Stimulated activated naive CD8-positive, alpha-beta T cell treated with anti-CD3 and anti-CD28 coated beads, Interleukin-15, amount 100 ng/mL, for 72 hours (primary cell): Measurements from ENCODE around the gene FAM8A1.

Source experiments
- ATAC-seq: fragments of 150-1000 bp; cut with Tn5 transposase; 2 replicates; pipeline ENCODE4 v1.10.0; 2021; ENCODE audit warnings: mild to moderate bottlenecking, moderate library complexity
- DNase-seq, 2 donors: peaks; one replicate each; pipeline ENCODE4 v3.0.0; 2021 to 2022
- H3K27ac Mint-ChIP-seq, 2 donors: one replicate each; pipeline ENCODE4 v1.8.0; 2022; ENCODE audit warnings: mild to moderate bottlenecking in 2 of 2, mixed read lengths in 2 of 2, moderate library complexity in 2 of 2
- H3K27me3 Mint-ChIP-seq: one replicate; pipeline ENCODE4 v1.8.0; 2022; ENCODE audit warnings: mixed read lengths
- H3K4me1 Mint-ChIP-seq: one replicate; pipeline ENCODE4 v1.8.0; 2022; ENCODE audit warnings: mild to moderate bottlenecking, mixed read lengths
- H3K4me3 Mint-ChIP-seq, 2 donors: one replicate each; pipeline ENCODE4 v1.8.0; 2022; ENCODE audit warnings: mild to moderate bottlenecking in 2 of 2, mixed read lengths in 2 of 2, moderate library complexity in 1 of 2
- H3K9me3 Mint-ChIP-seq, 2 donors: one replicate each; pipeline ENCODE4 v1.8.0; 2022; ENCODE audit warnings: mixed read lengths in 2 of 2

Gene FAM8A1

GRCh38 chr6:17588011-17588410 is 12.1 kb upstream of the FAM8A1 start:
- no peak overlapping the region for H3K4me3 Mint-ChIP-seq
- H3K27me3 Mint-ChIP-seq = no peaks in the 10 kb centered on the region
- H3K27ac Mint-ChIP-seq = no peak overlapping the region
- DNase-seq = no peak
- H3K4me1 Mint-ChIP-seq = peaks cover 13% of the 10 kb centered on the region
- no peaks in the 10 kb centered on the region for H3K9me3 Mint-ChIP-seq
- no peak for ATAC-seq

DNA sequence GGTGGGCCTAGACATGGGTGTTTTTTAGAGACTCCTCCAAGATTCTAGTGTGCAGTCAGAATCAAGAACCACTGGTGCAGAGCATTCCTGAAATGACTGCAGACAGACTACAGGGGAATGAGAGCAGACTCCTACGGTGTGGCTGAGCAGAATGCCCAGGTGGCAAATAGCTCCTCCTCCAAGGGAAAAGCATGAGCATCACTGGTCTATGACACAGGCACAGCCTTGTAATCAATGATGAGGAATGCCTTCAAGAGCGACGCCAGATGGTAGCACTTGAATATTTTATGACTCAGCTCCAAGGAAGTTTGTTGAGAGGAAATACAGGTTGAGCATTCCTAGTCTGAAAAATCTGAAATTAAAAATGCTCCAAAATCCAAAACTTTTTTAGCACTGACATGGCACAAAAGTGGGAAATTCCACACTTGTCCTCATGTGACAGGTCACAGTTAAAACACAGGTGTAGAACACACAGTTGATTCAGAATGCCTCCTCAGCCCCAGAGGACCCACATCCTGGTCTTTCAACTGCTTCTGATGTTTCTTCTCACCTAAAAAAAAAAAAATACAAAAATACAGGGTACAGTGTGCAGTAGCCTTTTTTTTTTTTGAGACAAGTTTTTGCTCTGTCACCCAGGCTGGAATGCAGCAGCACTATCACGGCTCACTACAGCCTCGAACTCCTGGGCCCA is 10.6 kb upstream of the FAM8A1 start:
- ATAC-seq (peak; percentile 67), DNase-seq (no peak)
- H3K4me3 Mint-ChIP-seq = no peak overlapping the region
- H3K4me1 Mint-ChIP-seq = peaks cover 7% of the 10 kb centered on the region
- no peak overlapping the region for H3K27ac Mint-ChIP-seq
- no peaks in the 10 kb centered on the region for H3K27me3 Mint-ChIP-seq
- H3K9me3 Mint-ChIP-seq = no peaks in the 10 kb centered on the region

- no peak overlapping the region for H3K4me3 Mint-ChIP-seq
- DNase-seq (no peak), ATAC-seq (no peak)
- H3K4me1 Mint-ChIP-seq = peaks cover 7% of the 10 kb centered on the region
- no peak overlapping the region for H3K27ac Mint-ChIP-seq
- H3K27me3 Mint-ChIP-seq = no peaks in the 10 kb centered on the region
- no peaks in the 10 kb centered on the region for H3K9me3 Mint-ChIP-seq
Observed at GRCh38 chr6:17591287-17591686, 8.8 kb upstream of the FAM8A1 start.

GRCh38 chr6:17593246-17593645 is 6.9 kb upstream of the FAM8A1 start:
- peaks cover 7% of the 10 kb centered on the region for H3K4me1 Mint-ChIP-seq
- H3K4me3 Mint-ChIP-seq = no peak overlapping the region
- no peak for DNase-seq
- ATAC-seq = no peak
- H3K9me3 Mint-ChIP-seq = no peaks in the 10 kb centered on the region
- no peaks in the 10 kb centered on the region for H3K27me3 Mint-ChIP-seq
- H3K27ac Mint-ChIP-seq = peak overlapping the region in 1 of 2 donors; percentile 48

DNA sequence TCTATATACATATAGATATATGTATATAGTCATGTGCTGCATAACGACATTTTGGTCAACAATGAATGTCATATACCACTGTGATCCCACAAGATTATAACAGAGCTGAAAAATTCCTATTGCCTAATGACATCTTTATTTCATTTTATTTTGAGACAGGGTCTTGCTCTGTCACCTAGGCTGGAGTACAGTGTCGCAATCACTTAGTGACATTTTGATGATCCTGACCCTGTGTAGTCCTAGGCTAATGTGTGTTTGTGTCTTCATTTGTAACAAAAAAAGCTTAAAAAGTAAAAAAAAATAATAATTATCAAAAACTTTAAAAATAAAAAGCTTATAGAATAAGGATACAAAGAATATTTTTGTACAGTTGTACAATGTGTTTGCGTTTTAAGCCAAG is 4.0 kb upstream of the FAM8A1 start:
- Mint-ChIP-seq H3K27ac (no peak overlapping the region), H3K4me1 (peaks cover 6% of the 10 kb centered on the region), H3K9me3 (no peaks in the 10 kb centered on the region), H3K27me3 (no peaks in the 10 kb centered on the region), H3K4me3 (no peak overlapping the region)
- DNase-seq = no peak
- ATAC-seq = no peak

GRCh38 chr6:17600527-17601385 is 654 bp downstream of the FAM8A1 start:
- H3K27me3 Mint-ChIP-seq = no peaks in the 10 kb centered on the region
- H3K4me3 Mint-ChIP-seq = peak overlapping the region; percentile 90 to 94
- DNase-seq (peak; percentile 58 to 74), ATAC-seq (peak; percentile 67)
- peak overlapping the region; percentile 70 to 97 for H3K27ac Mint-ChIP-seq
- H3K4me1 Mint-ChIP-seq = peaks cover 39% of the 10 kb centered on the region
- no peaks in the 10 kb centered on the region for H3K9me3 Mint-ChIP-seq

DNA sequence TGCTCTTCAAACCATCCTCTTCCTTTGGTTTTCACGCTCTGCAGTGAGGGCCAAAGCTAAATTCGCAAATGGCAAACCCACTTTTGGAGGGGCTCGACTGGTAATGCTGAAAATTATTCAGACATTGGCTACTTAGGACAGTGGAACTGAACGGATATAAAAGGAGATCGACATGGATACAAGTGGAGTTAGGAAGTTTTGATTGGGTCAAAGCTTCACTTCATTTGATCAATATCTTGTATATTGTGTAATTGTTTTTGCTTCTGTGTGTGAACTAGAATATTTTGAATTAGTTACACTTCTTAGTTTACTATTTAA is 1.2 kb downstream of the FAM8A1 start:
- ATAC-seq (no peak), DNase-seq (no peak)
- Mint-ChIP-seq H3K9me3 (no peaks in the 10 kb centered on the region), H3K27me3 (no peaks in the 10 kb centered on the region), H3K4me1 (peaks cover 39% of the 10 kb centered on the region), H3K4me3 (peak overlapping the region; percentile 90 to 94), H3K27ac (peak overlapping the region; percentile 70 to 97)

DNA sequence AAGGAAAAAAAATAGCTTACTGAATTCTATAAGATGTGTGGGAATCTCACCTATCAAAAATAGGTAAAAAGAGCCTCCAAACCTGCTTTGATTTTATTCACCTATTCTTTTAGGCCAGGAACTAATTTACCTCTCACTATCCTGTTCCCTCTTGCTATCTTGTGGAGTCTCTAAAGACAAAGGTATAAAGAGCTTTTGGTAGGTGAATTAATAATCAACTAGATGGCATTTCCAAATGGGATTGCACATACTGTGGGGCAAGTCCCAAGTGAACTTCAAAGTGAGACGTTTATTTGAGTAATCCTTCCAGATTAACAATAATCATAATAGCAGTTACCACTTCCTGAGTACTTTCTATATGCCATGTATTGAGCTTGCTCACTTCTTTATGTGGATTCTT is 2.8 kb downstream of the FAM8A1 start:
- Mint-ChIP-seq H3K27me3 (no peaks in the 10 kb centered on the region), H3K4me3 (peak overlapping the region in 1 of 2 donors; percentile 43), H3K9me3 (no peaks in the 10 kb centered on the region), H3K4me1 (peaks cover 39% of the 10 kb centered on the region), H3K27ac (no peak overlapping the region)
- DNase-seq (no peak), ATAC-seq (no peak)

DNA sequence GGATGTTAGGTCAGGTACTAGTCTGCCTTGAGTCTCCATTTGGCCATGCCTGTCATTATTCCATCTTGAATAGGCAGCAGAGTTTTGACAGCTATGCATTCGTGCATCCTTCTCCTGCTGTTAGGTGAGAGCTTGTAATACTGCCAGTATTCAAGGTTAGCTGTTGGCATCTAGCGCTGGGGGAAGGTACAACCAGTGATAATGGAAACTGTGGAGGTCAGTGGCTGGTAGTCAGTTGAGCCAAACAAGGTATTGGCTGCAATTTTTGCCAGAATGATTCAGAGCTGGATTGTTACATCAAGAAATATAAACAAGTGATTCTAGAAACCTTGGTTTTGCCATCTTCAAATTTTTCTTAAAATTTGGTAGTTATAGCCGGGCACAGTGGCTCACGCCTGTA is 6.5 kb downstream of the FAM8A1 start:
- no peaks in the 10 kb centered on the region for H3K27me3 Mint-ChIP-seq
- H3K4me1 Mint-ChIP-seq = peaks cover 28% of the 10 kb centered on the region
- DNase-seq = no peak
- H3K27ac Mint-ChIP-seq = no peak overlapping the region
- H3K4me3 Mint-ChIP-seq = no peak overlapping the region
- H3K9me3 Mint-ChIP-seq = no peaks in the 10 kb centered on the region
- ATAC-seq = no peak

DNA sequence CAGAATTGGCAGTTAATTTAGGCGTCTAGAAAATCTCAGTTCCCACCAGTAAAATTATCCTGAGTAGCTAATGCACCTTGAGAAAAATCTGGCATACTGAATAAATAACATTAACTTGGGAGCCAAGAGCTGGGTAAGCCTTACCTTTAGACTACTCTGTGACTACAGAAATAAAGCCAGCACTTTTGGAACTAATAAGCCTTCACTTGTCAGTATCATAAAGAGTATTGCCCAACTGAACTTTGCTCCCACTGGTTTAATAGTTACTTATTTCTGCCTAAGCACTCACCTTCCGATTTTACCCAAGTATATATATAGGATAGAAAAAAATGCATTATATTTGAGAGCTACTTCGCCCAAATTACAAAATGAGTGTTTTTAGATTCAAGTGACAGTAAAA is 10.7 kb downstream of the FAM8A1 start:
- DNase-seq = no peak
- ATAC-seq = no peak
- Mint-ChIP-seq H3K27ac (no peak overlapping the region), H3K4me1 (no peaks in the 10 kb centered on the region), H3K27me3 (no peaks in the 10 kb centered on the region), H3K4me3 (no peak overlapping the region), H3K9me3 (no peaks in the 10 kb centered on the region)

- DNase-seq = no peak
- no peak overlapping the region for H3K27ac Mint-ChIP-seq
- H3K4me3 Mint-ChIP-seq = no peak overlapping the region
- H3K27me3 Mint-ChIP-seq = no peaks in the 10 kb centered on the region
- no peaks in the 10 kb centered on the region for H3K9me3 Mint-ChIP-seq
- no peak for ATAC-seq
- H3K4me1 Mint-ChIP-seq = no peaks in the 10 kb centered on the region
Observed at GRCh38 chr6:17612048-17612447, 11.9 kb downstream of the FAM8A1 start.

GRCh38 chr6:17615794-17616193 is 15.7 kb downstream of the FAM8A1 start:
- ATAC-seq = no peak
- Mint-ChIP-seq H3K9me3 (no peaks in the 10 kb centered on the region), H3K27ac (no peak overlapping the region), H3K4me1 (peaks cover 7% of the 10 kb centered on the region), H3K4me3 (no peak overlapping the region), H3K27me3 (no peaks in the 10 kb centered on the region)
- no peak for DNase-seq

- Mint-ChIP-seq H3K27ac (peak overlapping the region in 1 of 2 donors; percentile 75), H3K4me1 (peaks cover 25% of the 10 kb centered on the region), H3K4me3 (no peak overlapping the region), H3K27me3 (no peaks in the 10 kb centered on the region), H3K9me3 (no peaks in the 10 kb centered on the region)
- DNase-seq (no peak), ATAC-seq (no peak)
Observed at GRCh38 chr6:17621003-17621402, 20.9 kb downstream of the FAM8A1 start.

DNA sequence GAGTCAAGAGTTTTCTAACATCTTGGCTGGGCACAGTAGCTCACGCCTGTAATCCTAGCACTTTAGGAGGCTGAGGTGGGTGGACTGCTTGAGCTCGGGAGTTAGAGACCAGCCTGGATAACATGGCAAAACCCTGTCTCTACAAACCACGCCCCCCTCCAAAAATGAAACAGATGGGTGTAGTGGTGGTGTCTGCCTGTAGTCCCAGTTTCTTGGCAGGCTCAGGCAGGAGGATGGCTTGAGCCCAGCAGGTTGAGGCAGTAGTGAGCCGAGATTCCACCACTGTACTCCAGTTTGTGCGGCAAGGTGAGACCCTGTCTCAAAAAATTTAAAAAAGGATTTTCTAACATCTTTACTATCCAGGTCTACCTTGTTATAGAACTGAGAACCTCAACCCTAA is 22.0 kb downstream of the FAM8A1 start:
- Mint-ChIP-seq H3K4me1 (peaks cover 25% of the 10 kb centered on the region), H3K9me3 (no peaks in the 10 kb centered on the region), H3K27me3 (no peaks in the 10 kb centered on the region), H3K27ac (peak overlapping the region; percentile 13 to 67), H3K4me3 (no peak overlapping the region)
- ATAC-seq = no peak
- no peak for DNase-seq

- ATAC-seq (no peak), DNase-seq (no peak)
- H3K4me3 Mint-ChIP-seq = no peak overlapping the region
- H3K9me3 Mint-ChIP-seq = no peaks in the 10 kb centered on the region
- peaks cover 25% of the 10 kb centered on the region for H3K4me1 Mint-ChIP-seq
- no peaks in the 10 kb centered on the region for H3K27me3 Mint-ChIP-seq
- peak overlapping the region; percentile 11 to 78 for H3K27ac Mint-ChIP-seq
Observed at GRCh38 chr6:17624396-17624795, 24.3 kb downstream of the FAM8A1 start.

GRCh38 chr6:17628873-17629272 is 28.8 kb downstream of the FAM8A1 start:
- Mint-ChIP-seq H3K9me3 (no peaks in the 10 kb centered on the region), H3K4me1 (peaks cover 32% of the 10 kb centered on the region), H3K27me3 (no peaks in the 10 kb centered on the region), H3K4me3 (no peak overlapping the region), H3K27ac (peak overlapping the region in 1 of 2 donors; percentile 40)
- ATAC-seq (no peak), DNase-seq (no peak)
